ENCODE results near the gene DNER. TPM values are rescaled to one million over a fixed set of nuclear protein-coding genes. Genes with fewer than 3 reads are reported as not detected.

Gene DNER
- total and polyA plus RNA-seq, 2 donors (not counting 3 experiments of a cell fraction or from before 2014, with no cell fraction given), result 0.01 TPM; not detected in 1

DNA sequence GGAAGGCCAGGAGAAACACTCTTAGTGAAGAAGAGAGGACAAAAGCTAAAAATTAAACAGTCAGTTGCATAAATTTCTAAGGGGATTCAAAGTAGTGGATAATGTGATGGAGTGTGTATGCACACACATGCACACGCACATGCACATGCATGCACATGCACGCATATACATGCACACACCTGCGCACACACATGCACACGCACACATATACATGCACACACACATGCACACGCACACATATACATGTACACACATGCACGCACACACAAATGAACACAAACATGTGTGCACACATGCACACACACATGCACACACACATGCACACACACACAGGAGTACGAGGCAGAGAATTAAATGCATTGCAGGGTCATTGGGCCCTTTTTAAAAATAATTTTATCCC, 117.6 kb downstream of the DNER start:
- FAIRE-seq, result no peak
- no TSS peak for BruUV-seq (replicated peaks)

More for the DNA sequence above, 117.6 kb downstream of the DNER start:
- no peaks in the 10 kb centered on the region for H4K20me1 ChIP-seq (replicated peaks; ENCODE audit: control insufficient read depth, extremely low read depth, insufficient read depth, low read length)
- H3K9me1 ChIP-seq (replicated peaks; ENCODE audit: control insufficient read depth, extremely low read depth, insufficient read depth, low read length), result no peaks in the 10 kb centered on the region
- H3K27ac ChIP-seq (ENCODE audit: insufficient read depth, low read depth, low read length), result no peak overlapping the region
- no peak overlapping the region for H3K4me2 ChIP-seq (ENCODE audit: insufficient read depth, low read length)
- H3K9ac ChIP-seq (replicated peaks; ENCODE audit: extremely low read depth, insufficient read depth, low read length), result no peak overlapping the region
- no peaks in the 10 kb centered on the region for H3K4me1 ChIP-seq (ENCODE audit: control insufficient read depth, extremely low read depth, insufficient read depth, low read length)
- no peaks in the 10 kb centered on the region for H3K27me3 ChIP-seq (ENCODE audit: control insufficient read depth in 2 of 2, insufficient read depth in 2 of 2, low read length in 2 of 2)
- no peaks in the 10 kb centered on the region for H3K36me3 ChIP-seq (ENCODE audit: control insufficient read depth in 2 of 2, extremely low read depth in 1 of 2, insufficient read depth in 2 of 2, low read length in 2 of 2)
- H3K9me3 ChIP-seq (replicated peaks; ENCODE audit: control insufficient read depth, insufficient read depth, low read length), result no peaks in the 10 kb centered on the region
- intact Hi-C loops (cut with micrococcal nuclease), result no loop called here
- ChIA-PET POLR2A (no interaction called here), CTCF (no interaction called here)
- dilution Hi-C loops (cut with MboI; ENCODE audit: extremely low pct_ligation_motif_present, low sequenced_read_pairs), result no loop called here
- no peaks in the 10 kb centered on the region for H3K79me2 ChIP-seq (ENCODE audit: control insufficient read depth, insufficient read depth, low read length)
- H3K4me3 ChIP-seq (replicated peaks in 1 of 3; ENCODE audit: insufficient read depth in 1 of 3, low read depth in 1 of 3, low read length in 3 of 3), result no peak overlapping the region
- TF ChIP-seq GATA2 (IDR thresholded peaks at IDR 0.05; ENCODE audit: insufficient read depth, insufficient read length, low read depth, low read length), result no peak
- TF ChIP-seq EZH2 (IDR thresholded peaks at IDR 0.05; ENCODE audit: borderline replicate concordance, low read depth, low read length, severe bottlenecking), result no peak
- TF ChIP-seq, protein P1, sequence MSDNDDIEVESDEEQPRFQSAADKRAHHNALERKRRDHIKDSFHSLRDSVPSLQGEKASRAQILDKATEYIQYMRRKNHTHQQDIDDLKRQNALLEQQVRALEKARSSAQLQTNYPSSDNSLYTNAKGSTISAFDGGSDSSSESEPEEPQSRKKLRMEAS (IDR thresholded peaks at IDR 0.05; ENCODE audit: insufficient read depth, insufficient read length), result no peak
- no peak for TF ChIP-seq POLR2AphosphoS5 (IDR thresholded peaks at IDR 0.05; ENCODE audit: insufficient read depth, low read depth, low read length)
- no peak for TF ChIP-seq POLR2A (IDR thresholded peaks at IDR 0.05; ENCODE audit: low read depth, low read length)
- TF ChIP-seq, protein P2, sequence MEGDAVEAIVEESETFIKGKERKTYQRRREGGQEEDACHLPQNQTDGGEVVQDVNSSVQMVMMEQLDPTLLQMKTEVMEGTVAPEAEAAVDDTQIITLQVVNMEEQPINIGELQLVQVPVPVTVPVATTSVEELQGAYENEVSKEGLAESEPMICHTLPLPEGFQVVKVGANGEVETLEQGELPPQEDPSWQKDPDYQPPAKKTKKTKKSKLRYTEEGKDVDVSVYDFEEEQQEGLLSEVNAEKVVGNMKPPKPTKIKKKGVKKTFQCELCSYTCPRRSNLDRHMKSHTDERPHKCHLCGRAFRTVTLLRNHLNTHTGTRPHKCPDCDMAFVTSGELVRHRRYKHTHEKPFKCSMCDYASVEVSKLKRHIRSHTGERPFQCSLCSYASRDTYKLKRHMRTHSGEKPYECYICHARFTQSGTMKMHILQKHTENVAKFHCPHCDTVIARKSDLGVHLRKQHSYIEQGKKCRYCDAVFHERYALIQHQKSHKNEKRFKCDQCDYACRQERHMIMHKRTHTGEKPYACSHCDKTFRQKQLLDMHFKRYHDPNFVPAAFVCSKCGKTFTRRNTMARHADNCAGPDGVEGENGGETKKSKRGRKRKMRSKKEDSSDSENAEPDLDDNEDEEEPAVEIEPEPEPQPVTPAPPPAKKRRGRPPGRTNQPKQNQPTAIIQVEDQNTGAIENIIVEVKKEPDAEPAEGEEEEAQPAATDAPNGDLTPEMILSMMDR (IDR thresholded peaks at IDR 0.05; ENCODE audit: extremely low read depth in 1 of 2, insufficient read depth in 1 of 2, low read depth in 1 of 2, low read length in 2 of 2), result no peak
- TF ChIP-seq MYC (IDR thresholded peaks at IDR 0.05; ENCODE audit: low read depth, low read length), result no peak
- no peak for TF ChIP-seq JUN (IDR thresholded peaks at IDR 0.05; ENCODE audit: borderline replicate concordance, insufficient read depth, insufficient read length, low read depth)
- TF ChIP-seq FOS (IDR thresholded peaks at IDR 0.05; ENCODE audit: borderline replicate concordance, insufficient read depth, low read length), result no peak
- H2AFZ ChIP-seq (ENCODE audit: low read depth, low read length), result no peak overlapping the region
- DNase-seq (ENCODE audit: low read depth, low spot score), result no peak
